HEK293T (cell line): ENCODE results near the gene MYOF.

Experiments
- BHLHE40 ChIP-seq: fragments of 450-650 bp; IDR thresholded peaks from 2 replicates; pipeline ENCODE4 v1.6.1; 2016; ENCODE audit warnings: mild to moderate bottlenecking, moderate library complexity, borderline replicate concordance
- ELF4 ChIP-seq: fragments of 450-650 bp; IDR thresholded peaks from 2 replicates; pipeline ENCODE4 v1.6.1; 2017; ENCODE audit warnings: antibody characterized with exemption
- FOXA1 ChIP-seq: fragments of 450-650 bp; IDR thresholded peaks from 2 replicates; pipeline ENCODE4 v1.6.1; 2016; ENCODE audit warnings: mild to moderate bottlenecking
- FOXK2 ChIP-seq: fragments of 450-650 bp; IDR thresholded peaks from 2 replicates; pipeline ENCODE4 v1.6.1; 2016; ENCODE audit warnings: mild to moderate bottlenecking
- FOXM1 ChIP-seq: fragments of 450-650 bp; IDR thresholded peaks from 2 replicates; pipeline ENCODE4 v1.6.1; 2017; ENCODE audit warnings: mild to moderate bottlenecking, borderline replicate concordance
- L3MBTL2 ChIP-seq: fragments of 450-650 bp; conservative IDR thresholded peaks from 2 replicates; pipeline ENCODE4 v1.6.1; 2016; ENCODE audit warnings: mild to moderate bottlenecking
- SP1 ChIP-seq: fragments of 450-650 bp; IDR thresholded peaks from 2 replicates; pipeline ENCODE4 v1.6.1; 2017
- SUZ12 ChIP-seq: fragments of 450-650 bp; IDR thresholded peaks from 2 replicates; pipeline ENCODE4 v1.6.1; 2016; ENCODE audit warnings: mild to moderate bottlenecking
- TARDBP ChIP-seq: fragments of 450-650 bp; IDR thresholded peaks from 2 replicates; pipeline ENCODE4 v1.6.1; 2016

GRCh38 chr10:93342366-93342765, 139.8 kb downstream of the MYOF start:
- TF ChIP-seq FOXK2 (no peak), SUZ12 (no peak), FOXA1 (no peak), L3MBTL2 (no peak), TARDBP (no peak), SP1 (no peak), FOXM1 (no peak), BHLHE40 (no peak), ELF4 (no peak)
